Heart right ventricle (tissue), 16 donors: ENCODE measurements around the gene COASY. TPM values are rescaled to one million over a fixed set of nuclear protein-coding genes. Genes with fewer than 3 reads are reported as not detected.

ENCODE experiments used
- ATAC-seq, 8 donors: fragments of 200-7000 bp; cut with Tn5 transposase; one replicate each; pipeline ENCODE4 v1.9.1; 2020; ENCODE audit warnings: mild to moderate bottlenecking in 8 of 8, moderate library complexity in 8 of 8, moderate number of reproducible peaks in 1 of 8
- DNase-seq, 2 donors: peaks; one replicate each; pipeline ENCODE4 v3.0.0-alpha.2; 2020
- H3K27ac ChIP-seq, 10 donors: fragments of 200-600 bp; sonication (generic) in 2 of 10; one replicate each; pipeline versions ENCODE4 v1.5.0 to v1.8.0; 2020 to 2022; ENCODE audit warnings: mild to moderate bottlenecking in 3 of 10
- H3K27me3 ChIP-seq, 7 donors: fragments of 200-600 bp; one replicate each; pipeline ENCODE4 v1.8.0; 2021 to 2022; ENCODE audit warnings: mild to moderate bottlenecking in 2 of 7
- H3K36me3 ChIP-seq, 9 donors: fragments of 200-600 bp; sonication (generic) in 1 of 9; one replicate each; pipeline versions ENCODE4 v1.5.0 to v1.8.0; 2020 to 2022; ENCODE audit warnings: mild to moderate bottlenecking in 2 of 9
- H3K4me1 ChIP-seq, 9 donors: fragments of 200-600 bp; sonication (generic) in 1 of 9; one replicate each; pipeline versions ENCODE4 v1.5.0 to v1.8.0; 2020 to 2022; ENCODE audit warnings: mild to moderate bottlenecking in 4 of 9
- H3K4me3 ChIP-seq, 10 donors: fragments of 200-600 bp; sonication (generic) in 2 of 10; one replicate each; pipeline versions ENCODE4 v1.5.0 to v1.8.0; 2020 to 2022; ENCODE audit warnings: mild to moderate bottlenecking in 7 of 10, moderate library complexity in 2 of 10
- H3K9me3 ChIP-seq, 11 donors: fragments of 200-600 bp in 10 of 11; sonication (generic) in 2 of 11; one replicate each; pipeline versions ENCODE4 v1.5.0 to v1.8.0; 2013 to 2022; ENCODE audit warnings: mild to moderate bottlenecking in 2 of 11, control low read depth in 1 of 11, moderate library complexity in 1 of 11
- WGBS, 2 donors: extraction: QIAGEN DNeasy Blood & Tissue Kit; methylation state at CpG; one replicate each; pipeline ENCODE4 v1.1.7; 2013; ENCODE audit warnings: inconsistent platforms in 1 of 2; 5-methylcytosine and 5-hydroxymethylcytosine counted together
- intact Hi-C, 10 donors: fragments of 100-400 bp; cut with DNase I; formaldehyde crosslinking; loops; one replicate each; pipeline versions ENCODE4 v1.11.1 to v1.14.2; 2022
- microRNA-seq, 2 donors: library from miRNA; unstranded; fragments of <30 nt; microRNA quantifications; one replicate each; pipeline ENCODE4 v1.2.0, GENCODE V29; 2021
- polyA plus RNA-seq, 2 donors: library from polyadenylated mRNA; stranded (reverse); fragments of 200-250 nt; gene quantifications; one replicate each; pipeline ENCODE4 v1.2.3, GENCODE V29; 2013
- total RNA-seq, 10 donors: library from RNA; stranded (reverse); fragmentation: NEBNext Ultra II Directional in 3 of 10; extraction: Animal tissue kit (Norgen Biotek cat#: 25700) in 3 of 10; gene quantifications; one replicate each; pipeline versions ENCODE4 v1.2.1 to v1.2.4, GENCODE V29; 2021 to 2023
- TF ChIP-seq, protein P1 (sequence below), 9 donors: fragments of 200-600 bp; sonication (generic) in 2 of 9; IDR thresholded peaks; one replicate each; pipeline versions ENCODE4 v1.5.0 to v1.8.0; 2021 to 2022; ENCODE audit warnings: antibody characterized with exemption in 9 of 9, mild to moderate bottlenecking in 5 of 9, moderate library complexity in 1 of 9
- donor health status: Arrhythmogenic right ventricular cardiomyopathy.
- donor health status: ischemic (EF 13 %, LVEDD 7.1; RV severe dilation, severe dysfunction).
- donor health status: healthy with polysubstance abuse.
- donor health status: DM: no; HTN: yes; CAD: no.
- donor health status: DM: no; HTN: no; CAD: no.
- donor health status: ischemic (EF 25% LVEDD 6.9; RV normal size, moderate dysfunction).
- donor health status: ischemic (EF 25% LVEDD 5.7; RV mildly dilated, moderate dysfunction).
- donor health status: healthy.
- donor health status: DM: yes; HTN: yes; CAD: no.
- donor health status: Ischemic cardiomyopathy.
- donor health status: ischemic (EF 35%, LVEDD 5.7; RV mildly dilated, moderate dysfunction).
- donor health status: nonischemic (EF 11% LVEDD 7.7; RV severe dilation, severe dysfunction).
- donor health status: DM: yes; HTN: yes; CAD: no.
- donor health status: PGD.
- donor health status: ischemic (EF 29% LVEDD 5.4; RV normal size, mild dysfunction).
- donor health status: nonischemic (EF 23%, LVEDD 6.1; RV moderate dilation, normal function).

Gene COASY
- total and polyA plus RNA-seq, 12 donors: 29.7 to 56.9 (median 34.5) TPM

- intact Hi-C loops: loop anchor here in 3 of 10 donors (10.0 kb wide), 2 partner anchors 53 to 73 kb away; partner anchors contain the start of genes CCR10 (in 1 of the 3) and CNTNAP1 (in 1 of the 3)
- DNase-seq (no peak), ATAC-seq (no peak)
- Histone ChIP-seq H3K9me3 (no peaks in the 10 kb centered on the region), H3K36me3 (peaks cover 0 to 55% (median 27%) of the 10 kb centered on the region in 9 donors), H3K4me1 (peaks cover 6 to 31% (median 23%) of the 10 kb centered on the region in 9 donors), H3K27ac (no peak overlapping the region), H3K4me3 (no peak overlapping the region), H3K27me3 (no peaks in the 10 kb centered on the region)
- TF ChIP-seq, protein P1, sequence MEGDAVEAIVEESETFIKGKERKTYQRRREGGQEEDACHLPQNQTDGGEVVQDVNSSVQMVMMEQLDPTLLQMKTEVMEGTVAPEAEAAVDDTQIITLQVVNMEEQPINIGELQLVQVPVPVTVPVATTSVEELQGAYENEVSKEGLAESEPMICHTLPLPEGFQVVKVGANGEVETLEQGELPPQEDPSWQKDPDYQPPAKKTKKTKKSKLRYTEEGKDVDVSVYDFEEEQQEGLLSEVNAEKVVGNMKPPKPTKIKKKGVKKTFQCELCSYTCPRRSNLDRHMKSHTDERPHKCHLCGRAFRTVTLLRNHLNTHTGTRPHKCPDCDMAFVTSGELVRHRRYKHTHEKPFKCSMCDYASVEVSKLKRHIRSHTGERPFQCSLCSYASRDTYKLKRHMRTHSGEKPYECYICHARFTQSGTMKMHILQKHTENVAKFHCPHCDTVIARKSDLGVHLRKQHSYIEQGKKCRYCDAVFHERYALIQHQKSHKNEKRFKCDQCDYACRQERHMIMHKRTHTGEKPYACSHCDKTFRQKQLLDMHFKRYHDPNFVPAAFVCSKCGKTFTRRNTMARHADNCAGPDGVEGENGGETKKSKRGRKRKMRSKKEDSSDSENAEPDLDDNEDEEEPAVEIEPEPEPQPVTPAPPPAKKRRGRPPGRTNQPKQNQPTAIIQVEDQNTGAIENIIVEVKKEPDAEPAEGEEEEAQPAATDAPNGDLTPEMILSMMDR (IDR thresholded peaks at IDR 0.05): no peak
- WGBS, 2 donors: 96 to 99% methylated on average over 4 of the region's 4 CpGs
Measured at GRCh38 chr17:42612013-42612412, 50.1 kb downstream of the COASY start.

- Histone ChIP-seq H3K4me1 (peaks cover 3 to 26% (median 20%) of the 10 kb centered on the region in 9 donors), H3K9me3 (no peaks in the 10 kb centered on the region), H3K27ac (no peak overlapping the region), H3K36me3 (peaks cover 0 to 55% (median 27%) of the 10 kb centered on the region in 9 donors), H3K4me3 (no peak overlapping the region), H3K27me3 (no peaks in the 10 kb centered on the region)
- TF ChIP-seq, protein P1 (IDR thresholded peaks at IDR 0.05): no peak
- 93 to 96% methylated on average over 17 of the region's 17 CpGs for WGBS, 2 donors
- intact Hi-C loops: loop anchor here in 3 of 10 donors (10.0 kb wide), 2 partner anchors 51 to 71 kb away; partner anchors contain the start of genes CCR10 (in 1 of the 3) and CNTNAP1 (in 1 of the 3)
- ATAC-seq (no peak), DNase-seq (no peak)
Measured at GRCh38 chr17:42613699-42614295, 51.8 kb downstream of the COASY start.

Small RNAs within 50 kb of the gene (microRNA-seq; reads per million reads assigned to microRNA genes)
- 5.6 to 7.2 reads per million in 2 donors for gene MIR5010

Other genes starting within 250 kb of the COASY start
- gene STAT3, start 173.7 kb upstream of the COASY start, total RNA-seq: 100 to 1,000 TPM in 8 of 10 donors, 10 to 100 TPM in 2; 87.2 to 398 (median 115) TPM
- 10 to 100 TPM; 33.9 to 61.7 TPM for gene STAT3, start 173.7 kb upstream of the COASY start, polyA plus RNA-seq
- gene CAVIN1, start 138.9 kb upstream of the COASY start, total RNA-seq: 100 to 1,000 TPM; 176 to 300 (median 241) TPM
- 100 to 1,000 TPM; 131 to 198 TPM for gene CAVIN1, start 138.9 kb upstream of the COASY start, polyA plus RNA-seq
- 10 to 100 TPM; 28.1 to 48.5 (median 32.6) TPM for gene ATP6V0A1, start 103.3 kb upstream of the COASY start, total RNA-seq
- gene ATP6V0A1, start 103.3 kb upstream of the COASY start, polyA plus RNA-seq: 10 to 100 TPM; 35.2 to 35.6 TPM
- 10 to 100 TPM in 5 of 10 donors, 1 to 10 TPM in 5; 6.8 to 16.0 (median 9.8) TPM for gene NAGLU, start 25.9 kb upstream of the COASY start, total RNA-seq
- 10 to 100 TPM; 17.0 to 18.3 TPM for gene NAGLU, start 25.9 kb upstream of the COASY start, polyA plus RNA-seq
- 1 to 10 TPM in 2 of 10 donors, under 1 TPM in 8; 0.50 to 2.3 (median 0.78) TPM for gene HSD17B1, start 9.2 kb upstream of the COASY start, total RNA-seq
- gene HSD17B1, start 9.2 kb upstream of the COASY start, polyA plus RNA-seq: 1 to 10 TPM; 2.2 to 2.6 TPM
- 10 to 100 TPM; 45.7 to 87.2 (median 56.4) TPM for gene MLX, start 5.0 kb downstream of the COASY start, total RNA-seq
- gene MLX, start 5.0 kb downstream of the COASY start, polyA plus RNA-seq: 10 to 100 TPM; 55.8 to 61.2 TPM
- gene PSMC3IP, start 15.6 kb downstream of the COASY start, total RNA-seq: 1 to 10 TPM; 1.1 to 3.1 (median 1.6) TPM
- gene PSMC3IP, start 15.6 kb downstream of the COASY start, polyA plus RNA-seq: 1 to 10 TPM; 2.9 TPM
- 10 to 100 TPM; 18.5 to 29.9 (median 25.2) TPM for gene RETREG3, start 47.2 kb downstream of the COASY start, total RNA-seq
- 10 to 100 TPM in 1 of 2 donors, 1 to 10 TPM in 1; 9.8 to 16.1 TPM for gene RETREG3, start 47.2 kb downstream of the COASY start, polyA plus RNA-seq
- 10 to 100 TPM; 28.2 to 59.8 (median 43.7) TPM for gene TUBG1, start 47.5 kb downstream of the COASY start, total RNA-seq
- 100 to 1,000 TPM in 1 of 2 donors, 10 to 100 TPM in 1; 33.9 to 107 TPM for gene TUBG1, start 47.5 kb downstream of the COASY start, polyA plus RNA-seq
- 10 to 100 TPM; 10.6 to 20.4 (median 14.7) TPM for gene TUBG2, start 97.1 kb downstream of the COASY start, total RNA-seq
- gene TUBG2, start 97.1 kb downstream of the COASY start, polyA plus RNA-seq: 10 to 100 TPM in 1 of 2 donors, 1 to 10 TPM in 1; 9.8 to 21.3 TPM
- 10 to 100 TPM; 12.8 to 34.8 (median 22.0) TPM for gene PLEKHH3, start 114.8 kb downstream of the COASY start, total RNA-seq
- 10 to 100 TPM; 23.6 to 42.1 TPM for gene PLEKHH3, start 114.8 kb downstream of the COASY start, polyA plus RNA-seq
- 1 to 10 TPM; 1.0 to 4.8 (median 1.7) TPM for gene CCR10, start 119.7 kb downstream of the COASY start, total RNA-seq
- 1 to 10 TPM; 1.5 to 3.8 TPM for gene CCR10, start 119.7 kb downstream of the COASY start, polyA plus RNA-seq
- gene CNTNAP1, start 120.4 kb downstream of the COASY start, total RNA-seq: 10 to 100 TPM in 2 of 10 donors, 1 to 10 TPM in 8; 2.2 to 28.3 (median 3.5) TPM
- gene CNTNAP1, start 120.4 kb downstream of the COASY start, polyA plus RNA-seq: 1 to 10 TPM; 2.3 to 9.6 TPM
- 10 to 100 TPM; 31.7 to 50.5 (median 46.3) TPM for gene EZH1, start 182.9 kb downstream of the COASY start, total RNA-seq
- gene EZH1, start 182.9 kb downstream of the COASY start, polyA plus RNA-seq: 10 to 100 TPM; 16.0 to 33.8 TPM
- 10 to 100 TPM; 32.1 to 54.8 (median 38.2) TPM for gene RAMP2, start 199.1 kb downstream of the COASY start, total RNA-seq
- gene RAMP2, start 199.1 kb downstream of the COASY start, polyA plus RNA-seq: 100 to 1,000 TPM in 1 of 2 donors, 10 to 100 TPM in 1; 46.4 to 105 TPM
- 10 to 100 TPM; 33.3 to 47.4 (median 37.3) TPM for gene VPS25, start 211.3 kb downstream of the COASY start, total RNA-seq
- 10 to 100 TPM; 28.0 to 80.9 TPM for gene VPS25, start 211.3 kb downstream of the COASY start, polyA plus RNA-seq
- under 1 TPM in 1 of 10 donors, not detected in 9; 0.14 TPM for gene WNK4, start 218.5 kb downstream of the COASY start, total RNA-seq
- under 1 TPM; 0.03 to 0.07 TPM for gene WNK4, start 218.5 kb downstream of the COASY start, polyA plus RNA-seq
- 10 to 100 TPM; 56.1 to 85.7 (median 72.1) TPM for gene COA3, start 236.6 kb downstream of the COASY start, total RNA-seq
- 100 to 1,000 TPM in 1 of 2 donors, 10 to 100 TPM in 1; 91.2 to 142 TPM for gene COA3, start 236.6 kb downstream of the COASY start, polyA plus RNA-seq
- gene CNTD1, start 236.7 kb downstream of the COASY start, total RNA-seq: under 1 TPM in 3 of 10 donors, not detected in 7; 0.11 to 0.42 (median 0.39) TPM
- under 1 TPM; 0.20 to 0.29 TPM for gene CNTD1, start 236.7 kb downstream of the COASY start, polyA plus RNA-seq